ENCODE measurements around the gene TSPAN7. TPM values are rescaled to one million over a fixed set of nuclear protein-coding genes. Genes with fewer than 3 reads are reported as not detected.

The TSPAN7 gene
- polyA plus RNA-seq, 2 of the 4 experiments (the other 2 are of a cell fraction) = 2.5 to 6.1 TPM

DNA sequence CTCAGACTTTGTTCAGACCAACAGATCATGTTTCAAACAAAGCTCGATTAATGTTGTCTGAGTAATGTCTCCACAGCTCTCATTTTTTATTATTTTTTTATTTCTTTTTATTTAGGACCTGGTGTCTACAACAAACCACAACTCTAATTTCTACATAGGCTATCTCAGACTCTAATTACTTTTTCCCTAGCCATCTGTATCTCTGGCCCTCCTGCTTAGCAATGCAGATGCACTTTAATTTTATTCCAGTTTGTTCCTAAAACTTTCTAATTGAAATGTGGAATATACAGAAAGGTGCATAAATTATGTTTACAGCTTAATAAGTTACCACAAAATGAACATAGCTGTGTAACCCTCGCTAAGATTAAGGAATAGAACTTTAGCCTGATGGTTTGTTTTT, 120.8 kb downstream of the TSPAN7 start (continued):
- TF ChIP-seq CBX2 (IDR thresholded peaks at IDR 0.05; ENCODE audit: borderline replicate concordance, low read depth) (no peak), POLR2AphosphoS2 (conservative IDR thresholded peaks at IDR 0.05; ENCODE audit: low read length) (no peak), MAX (IDR thresholded peaks at IDR 0.05) (no peak)

GRCh38 chrX:38692961-38693360, 131.6 kb downstream of the TSPAN7 start:
- Histone ChIP-seq H3K4me1 (no peaks in the 10 kb centered on the region), H3K4me3 (no peak overlapping the region), H3K4me2 (no peak overlapping the region), H3K9me3 (no peaks in the 10 kb centered on the region), H3K27ac (no peak overlapping the region)
- TF ChIP-seq KDM5A (IDR thresholded peaks at IDR 0.05) (no peak), RARB (CRISPR knock-in tag; IDR thresholded peaks at IDR 0.05) (no peak)
- POLR2A ChIA-PET = no interaction called here
- no peak for ATAC-seq
- CTCF ChIA-PET = no interaction called here
- FAIRE-seq = no peak
- DNase-seq (ENCODE audit: low read depth in 1 of 2, low spot score in 1 of 2) = no peak

GRCh38 chrX:38694394-38694793, 133.1 kb downstream of the TSPAN7 start:
- DNase-seq (ENCODE audit: low read depth in 1 of 2, low spot score in 1 of 2) (no peak), ATAC-seq (no peak), FAIRE-seq (no peak)
- Histone ChIP-seq H3K27ac (no peak overlapping the region), H3K4me2 (no peak overlapping the region), H3K9me3 (no peaks in the 10 kb centered on the region), H3K4me1 (no peaks in the 10 kb centered on the region), H3K4me3 (no peak overlapping the region)
- ChIA-PET CTCF (no interaction called here), POLR2A (no interaction called here)
- no peak for TF ChIP-seq RARB (CRISPR knock-in tag; IDR thresholded peaks at IDR 0.05)
- TF ChIP-seq, protein P1, sequence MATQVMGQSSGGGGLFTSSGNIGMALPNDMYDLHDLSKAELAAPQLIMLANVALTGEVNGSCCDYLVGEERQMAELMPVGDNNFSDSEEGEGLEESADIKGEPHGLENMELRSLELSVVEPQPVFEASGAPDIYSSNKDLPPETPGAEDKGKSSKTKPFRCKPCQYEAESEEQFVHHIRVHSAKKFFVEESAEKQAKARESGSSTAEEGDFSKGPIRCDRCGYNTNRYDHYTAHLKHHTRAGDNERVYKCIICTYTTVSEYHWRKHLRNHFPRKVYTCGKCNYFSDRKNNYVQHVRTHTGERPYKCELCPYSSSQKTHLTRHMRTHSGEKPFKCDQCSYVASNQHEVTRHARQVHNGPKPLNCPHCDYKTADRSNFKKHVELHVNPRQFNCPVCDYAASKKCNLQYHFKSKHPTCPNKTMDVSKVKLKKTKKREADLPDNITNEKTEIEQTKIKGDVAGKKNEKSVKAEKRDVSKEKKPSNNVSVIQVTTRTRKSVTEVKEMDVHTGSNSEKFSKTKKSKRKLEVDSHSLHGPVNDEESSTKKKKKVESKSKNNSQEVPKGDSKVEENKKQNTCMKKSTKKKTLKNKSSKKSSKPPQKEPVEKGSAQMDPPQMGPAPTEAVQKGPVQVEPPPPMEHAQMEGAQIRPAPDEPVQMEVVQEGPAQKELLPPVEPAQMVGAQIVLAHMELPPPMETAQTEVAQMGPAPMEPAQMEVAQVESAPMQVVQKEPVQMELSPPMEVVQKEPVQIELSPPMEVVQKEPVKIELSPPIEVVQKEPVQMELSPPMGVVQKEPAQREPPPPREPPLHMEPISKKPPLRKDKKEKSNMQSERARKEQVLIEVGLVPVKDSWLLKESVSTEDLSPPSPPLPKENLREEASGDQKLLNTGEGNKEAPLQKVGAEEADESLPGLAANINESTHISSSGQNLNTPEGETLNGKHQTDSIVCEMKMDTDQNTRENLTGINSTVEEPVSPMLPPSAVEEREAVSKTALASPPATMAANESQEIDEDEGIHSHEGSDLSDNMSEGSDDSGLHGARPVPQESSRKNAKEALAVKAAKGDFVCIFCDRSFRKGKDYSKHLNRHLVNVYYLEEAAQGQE (IDR thresholded peaks at IDR 0.05) = no peak
- TF ChIP-seq TFCP2L1 (CRISPR knock-in tag; IDR thresholded peaks at IDR 0.05) = no peak
- TF ChIP-seq SREBF2 (IDR thresholded peaks at IDR 0.05) = no peak
- no peak for TF ChIP-seq MAX (IDR thresholded peaks at IDR 0.05)
- no peak for TF ChIP-seq RAD21 (conservative IDR thresholded peaks at IDR 0.05 in 1 of 2, IDR thresholded peaks at IDR 0.05 in 1 of 2)
- TF ChIP-seq NPAS2 (CRISPR knock-in tag; IDR thresholded peaks at IDR 0.05; ENCODE audit: borderline replicate concordance) = no peak
- no peak for TF ChIP-seq CBX2 (IDR thresholded peaks at IDR 0.05; ENCODE audit: borderline replicate concordance, low read depth)
- TF ChIP-seq RFX5 (IDR thresholded peaks at IDR 0.05) = no peak
- TF ChIP-seq ATOH8 (CRISPR knock-in tag; IDR thresholded peaks at IDR 0.05; ENCODE audit: low read depth) = no peak
- TF ChIP-seq NR3C1 (IDR thresholded peaks at IDR 0.05) = no peak
- no peak for TF ChIP-seq HDAC2 (IDR thresholded peaks at IDR 0.05)
- TF ChIP-seq EHF (CRISPR knock-in tag; IDR thresholded peaks at IDR 0.05) = no peak
- TF ChIP-seq CHD4 (IDR thresholded peaks at IDR 0.05; ENCODE audit: borderline replicate concordance) = no peak
- TF ChIP-seq, protein P2, sequence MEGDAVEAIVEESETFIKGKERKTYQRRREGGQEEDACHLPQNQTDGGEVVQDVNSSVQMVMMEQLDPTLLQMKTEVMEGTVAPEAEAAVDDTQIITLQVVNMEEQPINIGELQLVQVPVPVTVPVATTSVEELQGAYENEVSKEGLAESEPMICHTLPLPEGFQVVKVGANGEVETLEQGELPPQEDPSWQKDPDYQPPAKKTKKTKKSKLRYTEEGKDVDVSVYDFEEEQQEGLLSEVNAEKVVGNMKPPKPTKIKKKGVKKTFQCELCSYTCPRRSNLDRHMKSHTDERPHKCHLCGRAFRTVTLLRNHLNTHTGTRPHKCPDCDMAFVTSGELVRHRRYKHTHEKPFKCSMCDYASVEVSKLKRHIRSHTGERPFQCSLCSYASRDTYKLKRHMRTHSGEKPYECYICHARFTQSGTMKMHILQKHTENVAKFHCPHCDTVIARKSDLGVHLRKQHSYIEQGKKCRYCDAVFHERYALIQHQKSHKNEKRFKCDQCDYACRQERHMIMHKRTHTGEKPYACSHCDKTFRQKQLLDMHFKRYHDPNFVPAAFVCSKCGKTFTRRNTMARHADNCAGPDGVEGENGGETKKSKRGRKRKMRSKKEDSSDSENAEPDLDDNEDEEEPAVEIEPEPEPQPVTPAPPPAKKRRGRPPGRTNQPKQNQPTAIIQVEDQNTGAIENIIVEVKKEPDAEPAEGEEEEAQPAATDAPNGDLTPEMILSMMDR (IDR thresholded peaks at IDR 0.05) = no peak
- WGBS (ENCODE audit: missing lambda C conversion rate) = 60% methylated on average over 5 of the region's 5 CpGs

Data from A549 (cell line).